OCI-LY3 (cell line): ENCODE results near the gene CNTN5.

Source experiments
- H2AFZ ChIP-seq: fragments of 200-600, 300-600 bp; shearing (Covaris generic); 2 replicates; pipeline ENCODE4 v1.6.0; 2014; ENCODE audit warnings: antibody characterized with exemption, low read depth, low read length
- H3K27ac ChIP-seq: fragments of 200-600, 300-600 bp; sonication (generic); 2 replicates; pipeline ENCODE4 v1.5.1; 2014; ENCODE audit warnings: mild to moderate bottlenecking, low read length, moderate library complexity, mixed read lengths
- H3K27me3 ChIP-seq: fragments of 200-600, 300-600 bp; sonication (generic); 2 replicates; pipeline ENCODE4 v1.6.1; 2014; ENCODE audit warnings: low read depth, low read length, mixed read lengths
- H3K36me3 ChIP-seq: fragments of 200-600, 300-600 bp; sonication (generic); replicated peaks from 2 replicates; pipeline ENCODE3; 2014; ENCODE audit warnings: low read depth, low read length, mixed read lengths
- H3K4me1 ChIP-seq: fragments of 300-600, 200-600 bp; sonication (generic); 2 replicates; pipeline ENCODE4 v1.6.1; 2014; ENCODE audit warnings: low read length, mixed read lengths
- H3K4me2 ChIP-seq: fragments of 200-600, 300-600 bp; sonication (generic); 2 replicates; pipeline ENCODE4 v1.6.1; 2014; ENCODE audit warnings: low read length, mixed read lengths
- H3K4me3 ChIP-seq: fragments of 300-600, 200-600 bp; sonication (generic); 2 replicates; pipeline ENCODE4 v1.5.1; 2014; ENCODE audit warnings: antibody characterized with exemption, mild to moderate bottlenecking, low read length, moderate library complexity
- H3K79me2 ChIP-seq: fragments of 300-600, 200-600 bp; shearing (Covaris generic); 2 replicates; pipeline ENCODE4 v1.6.1; 2014; ENCODE audit warnings: mild to moderate bottlenecking, low read length, mixed read lengths
- H3K9ac ChIP-seq: fragments of 300-600, 200-600 bp; shearing (Covaris generic); 2 replicates; pipeline ENCODE4 v1.6.0; 2014; ENCODE audit warnings: mild to moderate bottlenecking, low read length, moderate library complexity
- H3K9me3 ChIP-seq: fragments of 200-600, 300-600 bp; shearing (Covaris generic); 2 replicates; pipeline ENCODE4 v1.6.1; 2014; ENCODE audit warnings: low read length, mixed read lengths; ENCODE audit not compliant: insufficient read depth
- H4K20me1 ChIP-seq: fragments of 200-600, 300-600 bp; sonication (generic); 2 replicates; pipeline ENCODE4 v1.6.1; 2016; ENCODE audit warnings: low read length, mixed read lengths; ENCODE audit not compliant: insufficient read depth
- CTCF ChIP-seq: fragments of 200-600, 300-600 bp; sonication (generic); IDR thresholded peaks from 2 replicates; pipeline ENCODE4 v1.5.1; 2014; ENCODE audit warnings: antibody characterized with exemption, low read length, low read depth
- EZH2phosphoT487 ChIP-seq: fragments of 200-600 bp; shearing (Covaris generic); IDR thresholded peaks from 2 replicates; pipeline ENCODE4 v1.6.1; 2018; ENCODE audit warnings: antibody characterized with exemption, mixed run types, low read depth

The CNTN5 gene

GRCh38 chr11:99522467-99523173 lies 501.9 kb downstream of the CNTN5 start:
- Histone ChIP-seq H3K27me3 (no peaks in the 10 kb centered on the region), H3K4me2 (no peak overlapping the region), H3K9me3 (no peaks in the 10 kb centered on the region), H3K9ac (no peak overlapping the region), H3K4me3 (no peak overlapping the region), H3K79me2 (no peaks in the 10 kb centered on the region), H4K20me1 (no peaks in the 10 kb centered on the region), H3K4me1 (no peaks in the 10 kb centered on the region), H2AFZ (no peak overlapping the region), H3K27ac (no peak overlapping the region), H3K36me3 (no peaks in the 10 kb centered on the region)
- no peak for TF ChIP-seq CTCF
- no peak for TF ChIP-seq EZH2phosphoT487

GRCh38 chr11:99531468-99531867 lies 510.7 kb downstream of the CNTN5 start:
- no peak for TF ChIP-seq CTCF
- TF ChIP-seq EZH2phosphoT487: no peak
- peaks cover 14% of the 10 kb centered on the region for H3K4me1 ChIP-seq
- H2AFZ ChIP-seq: no peak overlapping the region
- H3K27ac ChIP-seq: no peak overlapping the region
- no peak overlapping the region for H3K4me3 ChIP-seq
- H3K9me3 ChIP-seq: no peaks in the 10 kb centered on the region
- no peaks in the 10 kb centered on the region for H4K20me1 ChIP-seq
- H3K36me3 ChIP-seq: no peaks in the 10 kb centered on the region
- H3K9ac ChIP-seq: no peak overlapping the region
- H3K79me2 ChIP-seq: no peaks in the 10 kb centered on the region
- H3K4me2 ChIP-seq: no peak overlapping the region
- no peaks in the 10 kb centered on the region for H3K27me3 ChIP-seq

GRCh38 chr11:99534812-99535211 lies 514.1 kb downstream of the CNTN5 start:
- peaks cover 14% of the 10 kb centered on the region for H3K4me1 ChIP-seq
- no peaks in the 10 kb centered on the region for H3K27me3 ChIP-seq
- H3K27ac ChIP-seq: no peak overlapping the region
- no peaks in the 10 kb centered on the region for H4K20me1 ChIP-seq
- no peaks in the 10 kb centered on the region for H3K79me2 ChIP-seq
- no peak overlapping the region for H3K4me3 ChIP-seq
- no peaks in the 10 kb centered on the region for H3K9me3 ChIP-seq
- no peaks in the 10 kb centered on the region for H3K36me3 ChIP-seq
- H3K4me2 ChIP-seq: no peak overlapping the region
- TF ChIP-seq CTCF (no peak), EZH2phosphoT487 (no peak)
- no peak overlapping the region for H3K9ac ChIP-seq
- no peak overlapping the region for H2AFZ ChIP-seq

GRCh38 chr11:99535406-99535805 lies 514.7 kb downstream of the CNTN5 start:
- Histone ChIP-seq H3K36me3 (no peaks in the 10 kb centered on the region), H4K20me1 (no peaks in the 10 kb centered on the region), H3K27ac (no peak overlapping the region), H3K4me1 (peaks cover 14% of the 10 kb centered on the region), H2AFZ (no peak overlapping the region), H3K4me2 (peak overlapping the region; percentile 28), H3K9ac (no peak overlapping the region), H3K79me2 (no peaks in the 10 kb centered on the region), H3K27me3 (no peaks in the 10 kb centered on the region), H3K4me3 (no peak overlapping the region), H3K9me3 (no peaks in the 10 kb centered on the region)
- TF ChIP-seq CTCF (no peak), EZH2phosphoT487 (no peak)
